CD14-positive monocyte (primary cell): ENCODE results near the gene CNPPD1. TPM values are rescaled to one million over a fixed set of nuclear protein-coding genes. Genes with fewer than 3 reads are reported as not detected.

Source experiments
- DNase-seq, 3 donors: peaks; one replicate each; pipeline ENCODE4 v3.0.0-alpha.2; 2011 to 2022
- H2AFZ ChIP-seq: 2 replicates; pipeline ENCODE4 v1.6.0; 2012; ENCODE audit warnings: mild to moderate bottlenecking, low read depth, low read length, inconsistent platforms; ENCODE audit not compliant: insufficient read depth, poor library complexity, severe bottlenecking
- H3K27ac ChIP-seq, 2 donors: 1 replicate in 1 of 2; 2 replicates in 1 of 2; pipeline ENCODE4 v1.5.1; 2012 to 2013; ENCODE audit warnings: low read length in 2 of 2, control low read depth in 1 of 2, inconsistent platforms in 1 of 2, low read depth in 1 of 2, mild to moderate bottlenecking in 1 of 2
- H3K27me3 ChIP-seq, 2 donors: one replicate each; pipeline versions ENCODE4 v1.6.0 to v1.6.1; 2011 to 2013; ENCODE audit warnings: low read length in 2 of 2; ENCODE audit not compliant: control insufficient read depth in 2 of 2, insufficient read depth in 2 of 2
- H3K36me3 ChIP-seq, 2 donors: replicated peaks in 1 of 2; 1 replicate in 1 of 2; 2 replicates in 1 of 2; pipeline versions ENCODE4 v1.5.1 to v1.6.1; 2012 to 2013; ENCODE audit warnings: low read length in 2 of 2, control low read depth in 1 of 2, inconsistent platforms in 1 of 2, mild to moderate bottlenecking in 1 of 2; ENCODE audit not compliant: insufficient read depth in 2 of 2, control insufficient read depth in 1 of 2
- H3K4me1 ChIP-seq, 2 donors: 1 replicate in 1 of 2; 2 replicates in 1 of 2; pipeline versions ENCODE4 v1.5.1 to v1.6.1; 2012 to 2013; ENCODE audit warnings: low read length in 2 of 2, control low read depth in 1 of 2, inconsistent platforms in 1 of 2, mild to moderate bottlenecking in 1 of 2, moderate library complexity in 1 of 2; ENCODE audit not compliant: insufficient read depth in 2 of 2, control insufficient read depth in 1 of 2
- H3K4me2 ChIP-seq: replicated peaks from 2 replicates; pipeline ENCODE3; 2012; ENCODE audit warnings: low read length, moderate library complexity, mild to moderate bottlenecking; ENCODE audit not compliant: poor library complexity, severe bottlenecking; ENCODE audit errors: extremely low read depth
- H3K4me3 ChIP-seq, 3 experiments: fragments of 200-600 bp in 1 of 3; sonication (generic) in 1 of 3; replicated peaks in 1 of 3; 1 replicate in 2 of 3; 2 replicates in 1 of 3; pipeline ENCODE4 v1.5.1; 2011 to 2013; ENCODE audit warnings: low read length in 3 of 3, mild to moderate bottlenecking in 3 of 3, control low read depth in 2 of 3, low read depth in 2 of 3, inconsistent platforms in 1 of 3, moderate library complexity in 1 of 3
- H3K79me2 ChIP-seq: 2 replicates; pipeline ENCODE4 v1.6.0; 2012; ENCODE audit warnings: mild to moderate bottlenecking, control low read depth, inconsistent platforms, low read length, moderate library complexity; ENCODE audit not compliant: insufficient read depth
- H3K9ac ChIP-seq: 2 replicates; pipeline ENCODE4 v1.6.0; 2017; ENCODE audit warnings: low read length, mild to moderate bottlenecking; ENCODE audit not compliant: insufficient read depth, poor library complexity, severe bottlenecking
- H3K9me3 ChIP-seq, 2 donors: replicated peaks in 1 of 2; 1 replicate in 1 of 2; 2 replicates in 1 of 2; pipeline versions ENCODE4 v1.5.1 to v1.6.1; 2012 to 2013; ENCODE audit warnings: low read length in 2 of 2, control low read depth in 1 of 2; ENCODE audit not compliant: control insufficient read depth in 1 of 2, insufficient read depth in 1 of 2
- H4K20me1 ChIP-seq: 2 replicates; pipeline ENCODE4 v1.6.0; 2012; ENCODE audit warnings: mild to moderate bottlenecking, low read length, control low read depth, moderate library complexity; ENCODE audit not compliant: insufficient read depth
- H3K27ac Mint-ChIP-seq, 7 donors: one replicate each; pipeline ENCODE4 v1.8.0; 2020; ENCODE audit warnings: mild to moderate bottlenecking in 7 of 7, mixed read lengths in 7 of 7, moderate library complexity in 6 of 7, inconsistent platforms in 2 of 7
- H3K27me3 Mint-ChIP-seq, 3 donors: one replicate each; pipeline ENCODE4 v1.8.0; 2021 to 2022; ENCODE audit warnings: low read depth in 3 of 3, mild to moderate bottlenecking in 3 of 3, mixed read lengths in 3 of 3, moderate library complexity in 3 of 3, inconsistent platforms in 1 of 3
- H3K36me3 Mint-ChIP-seq, 2 donors: one replicate each; pipeline ENCODE4 v1.8.0; 2020; ENCODE audit warnings: mixed read lengths in 2 of 2, inconsistent platforms in 1 of 2, mild to moderate bottlenecking in 1 of 2
- H3K4me1 Mint-ChIP-seq: one replicate; pipeline ENCODE4 v1.8.0; 2020; ENCODE audit warnings: mild to moderate bottlenecking, mixed read lengths
- H3K4me3 Mint-ChIP-seq, 2 donors: one replicate each; pipeline ENCODE4 v1.8.0; 2020; ENCODE audit warnings: mild to moderate bottlenecking in 2 of 2, mixed read lengths in 2 of 2, moderate library complexity in 1 of 2
- H3K9me3 Mint-ChIP-seq, 7 donors: one replicate each; pipeline ENCODE4 v1.8.0; 2020 to 2022; ENCODE audit warnings: mixed read lengths in 7 of 7, mild to moderate bottlenecking in 6 of 7, moderate library complexity in 6 of 7, inconsistent platforms in 2 of 7
- CTCF ChIP-seq: fragments of 200-600 bp; IDR thresholded peaks from one replicate; pipeline ENCODE4 v1.8.0; 2022; ENCODE audit warnings: antibody characterized with exemption, mild to moderate bottlenecking
- WGBS: methylation state at CpG from one replicate; pipeline ENCODE4 v1.1.5; 2013; ENCODE audit warnings: missing lambda C conversion rate; ENCODE audit not compliant: insufficient coverage; 5-methylcytosine and 5-hydroxymethylcytosine counted together
- intact Hi-C, 2 donors: fragments of 100-400 bp; cut with micrococcal nuclease; formaldehyde crosslinking; loops; one replicate each; pipeline versions ENCODE4 v1.15.0 to v1.15.1; 2023
- polyA plus RNA-seq, 3 donors: library from polyadenylated mRNA; depleted of rRNA in 1 of 3; unstranded in 2 of 3; stranded (reverse) in 1 of 3; fragments of 300-500 nt in 2 of 3; fragments of >200 nt in 1 of 3; fragmentation: Illumina TruSeq in 2 of 3; gene quantifications; 1 replicate in 2 of 3; 2 replicates in 1 of 3; pipeline ENCODE4 v1.2.3, GENCODE V29; 2012 to 2021

Gene CNPPD1
- polyA plus RNA-seq, 3 donors, result 68.8 to 109 (median 71.3) TPM

- WGBS, result no CpG with 5 or more reads among the region's 4 CpGs
Measured at GRCh38 chr2:219131744-219132143, 45.0 kb downstream of the CNPPD1 start.

GRCh38 chr2:219131327-219131726 is 45.4 kb downstream of the CNPPD1 start:
- H3K4me2 ChIP-seq, result no peak overlapping the region
- no peak overlapping the region for H3K27ac ChIP-seq
- no peaks in the 10 kb centered on the region for H3K36me3 ChIP-seq
- no CpG with 5 or more reads among the region's 3 CpGs for WGBS
- Mint-ChIP-seq H3K9me3 (peaks cover 0 to 2% (median 0%) of the 10 kb centered on the region in 7 donors), H3K4me1 (peaks cover 8% of the 10 kb centered on the region), H3K27ac (no peak overlapping the region), H3K4me3 (no peak overlapping the region), H3K36me3 (peaks cover 22 to 26% of the 10 kb centered on the region in 2 donors), H3K27me3 (peaks cover 1 to 4% (median 2%) of the 10 kb centered on the region in 3 donors)
- TF ChIP-seq CTCF, result no peak
- no peaks in the 10 kb centered on the region for H3K4me1 ChIP-seq
- DNase-seq, result no peak
- no peaks in the 10 kb centered on the region for H3K79me2 ChIP-seq
- no peak overlapping the region for H2AFZ ChIP-seq
- intact Hi-C loops, result no loop called here
- H3K9ac ChIP-seq, result no peak overlapping the region
- peaks cover 21% of the 10 kb centered on the region for H4K20me1 ChIP-seq
- no peak overlapping the region for H3K4me3 ChIP-seq
- H3K9me3 ChIP-seq, result no peaks in the 10 kb centered on the region
- no peaks in the 10 kb centered on the region for H3K27me3 ChIP-seq

More at GRCh38 chr2:219131744-219132143, 45.0 kb downstream of the CNPPD1 start:
- no peaks in the 10 kb centered on the region for H3K79me2 ChIP-seq
- Mint-ChIP-seq H3K27me3 (peaks cover 1 to 4% (median 2%) of the 10 kb centered on the region in 3 donors), H3K4me1 (peaks cover 8% of the 10 kb centered on the region), H3K27ac (no peak overlapping the region), H3K36me3 (peaks cover 20 to 22% of the 10 kb centered on the region in 2 donors), H3K9me3 (peaks cover 0 to 2% (median 0%) of the 10 kb centered on the region in 7 donors), H3K4me3 (no peak overlapping the region)
- no peak overlapping the region for H3K4me2 ChIP-seq
- H3K27me3 ChIP-seq, result no peaks in the 10 kb centered on the region
- no peaks in the 10 kb centered on the region for H3K36me3 ChIP-seq
- H3K4me1 ChIP-seq, result no peaks in the 10 kb centered on the region
- H3K9me3 ChIP-seq, result no peaks in the 10 kb centered on the region
- H2AFZ ChIP-seq, result no peak overlapping the region
- intact Hi-C loops, result no loop called here
- no peak overlapping the region for H3K9ac ChIP-seq
- no peak for TF ChIP-seq CTCF
- no peak overlapping the region for H3K27ac ChIP-seq
- no peak for DNase-seq
- no peak overlapping the region for H3K4me3 ChIP-seq
- peaks cover 17% of the 10 kb centered on the region for H4K20me1 ChIP-seq
